Peyer's patch (tissue), 4 donors: Measurements from ENCODE around the gene BOLA1. TPM values are rescaled to one million over a fixed set of nuclear protein-coding genes. Genes with fewer than 3 reads are reported as not detected.
A peak's percentile ranks its signal among the peaks of the same experiment; 100 is the strongest.

Experiments
- DNase-seq, 3 donors: peaks; one replicate each; pipeline ENCODE4 v3.0.0-alpha.2; 2017 to 2019
- H3K27ac ChIP-seq, 4 donors: fragments of 200-600 bp; sonication (generic); one replicate each; pipeline ENCODE4 v1.5.1; 2016 to 2019
- H3K27me3 ChIP-seq, 2 donors: fragments of 200-600 bp; sonication (generic); one replicate each; pipeline ENCODE4 v1.5.1; 2019
- H3K36me3 ChIP-seq, 3 donors: fragments of 200-600 bp; sonication (generic); one replicate each; pipeline ENCODE4 v1.5.1; 2016 to 2019
- H3K4me1 ChIP-seq, 4 donors: fragments of 200-600 bp; sonication (generic); one replicate each; pipeline ENCODE4 v1.5.1; 2016 to 2019
- H3K4me3 ChIP-seq, 4 donors: fragments of 200-600 bp; sonication (generic); 1 replicate in 3 of 4; 2 replicates in 1 of 4; pipeline ENCODE4 v1.5.1; 2016 to 2019; ENCODE audit warnings: mild to moderate bottlenecking in 1 of 4
- H3K9me3 ChIP-seq, 4 donors: fragments of 200-600 bp; sonication (generic); one replicate each; pipeline ENCODE4 v1.5.1; 2016 to 2019; ENCODE audit warnings: mild to moderate bottlenecking in 1 of 4
- CTCF ChIP-seq, 6 experiments: fragments of 450-650 bp in 4 of 6; fragments of 200-600 bp in 2 of 6; sonication (generic) in 1 of 6; IDR thresholded peaks; one replicate each; pipeline ENCODE4 v1.5.1; 2017 to 2019; ENCODE audit warnings: antibody characterized with exemption in 6 of 6, mild to moderate bottlenecking in 3 of 6, moderate library complexity in 1 of 6
- POLR2A ChIP-seq, 2 donors: fragments of 450-650 bp; IDR thresholded peaks; one replicate each; pipeline ENCODE4 v1.5.1; 2017; ENCODE audit warnings: antibody characterized with exemption in 2 of 2, mild to moderate bottlenecking in 2 of 2, moderate library complexity in 2 of 2
- total RNA-seq, 4 donors: library from RNA; depleted of rRNA; stranded (reverse); fragments of >200 nt; gene quantifications; one replicate each; pipeline ENCODE4 v1.1.0, GENCODE V29; 2016

The BOLA1 gene
- total RNA-seq, 4 donors from 2014 or later = 9.1 to 37.8 (median 22.1) TPM

GRCh38 chr1:149915429-149916192 is 16.2 kb downstream of the BOLA1 start:
- H3K4me3 ChIP-seq = no peak overlapping the region
- no peaks in the 10 kb centered on the region for H3K9me3 ChIP-seq
- H3K27me3 ChIP-seq = no peaks in the 10 kb centered on the region
- no peak for DNase-seq
- H3K4me1 ChIP-seq = peaks cover 0 to 12% (median 4%) of the 10 kb centered on the region in 4 donors
- H3K27ac ChIP-seq = no peak overlapping the region
- H3K36me3 ChIP-seq = no peaks in the 10 kb centered on the region
- TF ChIP-seq POLR2A (IDR thresholded peaks at IDR 0.05) (no peak), CTCF (IDR thresholded peaks at IDR 0.05) (no peak)

- peak in 1 of 3 donors; percentile 41 for DNase-seq
- H3K27me3 ChIP-seq = no peaks in the 10 kb centered on the region
- no peaks in the 10 kb centered on the region for H3K36me3 ChIP-seq
- H3K27ac ChIP-seq = no peak overlapping the region
- no peaks in the 10 kb centered on the region for H3K9me3 ChIP-seq
- peak overlapping the region in 3 of 4 donors; percentile 45 to 53 (median 52) for H3K4me3 ChIP-seq
- TF ChIP-seq POLR2A (IDR thresholded peaks at IDR 0.05) (no peak), CTCF (IDR thresholded peaks at IDR 0.05) (no peak)
- H3K4me1 ChIP-seq = peaks cover 0 to 12% (median 4%) of the 10 kb centered on the region in 4 donors
Measured at GRCh38 chr1:149916193-149916897, 17.0 kb downstream of the BOLA1 start.

- Histone ChIP-seq H3K4me1 (peaks cover 0 to 12% (median 4%) of the 10 kb centered on the region in 4 donors), H3K27ac (no peak overlapping the region), H3K36me3 (no peaks in the 10 kb centered on the region), H3K27me3 (no peaks in the 10 kb centered on the region), H3K4me3 (peak overlapping the region; percentile 29 to 53 (median 48)), H3K9me3 (no peaks in the 10 kb centered on the region)
- no peak for DNase-seq
- TF ChIP-seq CTCF (IDR thresholded peaks at IDR 0.05) = no peak
- no peak for TF ChIP-seq POLR2A (IDR thresholded peaks at IDR 0.05)
Measured at GRCh38 chr1:149916898-149917252, 17.5 kb downstream of the BOLA1 start.

- peaks cover 0 to 5% (median 0%) of the 10 kb centered on the region in 3 donors for H3K36me3 ChIP-seq
- peaks cover 0 to 12% (median 4%) of the 10 kb centered on the region in 4 donors for H3K4me1 ChIP-seq
- no peaks in the 10 kb centered on the region for H3K9me3 ChIP-seq
- H3K4me3 ChIP-seq = peak within 1 kb of the TSS; percentile 29 to 53 (median 48)
- no peak for TF ChIP-seq CTCF (IDR thresholded peaks at IDR 0.05)
- TF ChIP-seq POLR2A (IDR thresholded peaks at IDR 0.05) = no peak
- peak in 2 of 3 donors; percentile 25 to 67 for DNase-seq
- no peaks in the 10 kb centered on the region for H3K27me3 ChIP-seq
- H3K27ac ChIP-seq = peak within 1 kb of the TSS in 1 of 4 donors; percentile 31
Measured at GRCh38 chr1:149917571-149918144, 18.3 kb downstream of the BOLA1 start, which contains the start of gene SV2A. TSS of gene SV2A (minus strand) at chr1:149917844. CDS start at chr1:149913840, 4,004 bp downstream.

- Histone ChIP-seq H3K27me3 (no peaks in the 10 kb centered on the region), H3K36me3 (peaks cover 0 to 44% (median 3%) of the 10 kb centered on the region in 3 donors), H3K9me3 (no peaks in the 10 kb centered on the region), H3K4me3 (no peak overlapping the region), H3K4me1 (peaks cover 0 to 24% (median 8%) of the 10 kb centered on the region in 4 donors), H3K27ac (no peak overlapping the region)
- no peak for TF ChIP-seq CTCF (IDR thresholded peaks at IDR 0.05)
- no peak for TF ChIP-seq POLR2A (IDR thresholded peaks at IDR 0.05)
- DNase-seq = no peak
Measured at GRCh38 chr1:149923626-149924025, 24.3 kb downstream of the BOLA1 start.
